LNCaP clone FGC (cell line): ENCODE measurements around the gene CLDN34.

Source experiments
- DNase-seq: peaks from one replicate; pipeline ENCODE4 v3.0.0-alpha.2; 2011; ENCODE audit warnings: low read depth
- H3K4me3 ChIP-seq: 2 replicates; pipeline ENCODE4 v1.5.1; 2011; ENCODE audit warnings: mild to moderate bottlenecking, low read depth, low read length, control low read depth
- TF ChIP-seq, protein P1 (sequence below): IDR thresholded peaks from 2 replicates; pipeline ENCODE4 v1.5.1; 2012; ENCODE audit warnings: mild to moderate bottlenecking; ENCODE audit not compliant: control insufficient read depth, insufficient read depth; ENCODE audit errors: extremely low read depth

CLDN34 gene

DNA sequence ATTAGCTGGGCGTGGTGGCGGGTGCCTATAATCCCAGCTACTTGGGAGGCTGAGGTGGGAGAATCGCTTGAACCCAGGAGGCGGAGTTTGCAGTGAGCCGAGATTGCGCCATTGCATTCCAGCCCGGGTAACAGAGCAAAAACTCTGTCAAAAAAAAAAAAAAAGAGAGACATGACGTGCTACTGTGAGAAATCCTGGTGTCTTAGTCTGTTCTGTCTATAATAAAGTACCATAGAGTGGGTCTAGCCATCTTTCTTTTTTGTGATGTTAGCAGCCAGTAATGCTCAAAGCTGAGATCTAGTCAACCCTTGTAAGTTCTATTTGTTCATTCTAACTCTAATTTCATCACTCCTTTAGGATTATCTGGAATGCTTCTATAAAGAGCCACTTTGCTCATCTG is 38.9 kb downstream of the CLDN34 start:
- TF ChIP-seq, protein P1, sequence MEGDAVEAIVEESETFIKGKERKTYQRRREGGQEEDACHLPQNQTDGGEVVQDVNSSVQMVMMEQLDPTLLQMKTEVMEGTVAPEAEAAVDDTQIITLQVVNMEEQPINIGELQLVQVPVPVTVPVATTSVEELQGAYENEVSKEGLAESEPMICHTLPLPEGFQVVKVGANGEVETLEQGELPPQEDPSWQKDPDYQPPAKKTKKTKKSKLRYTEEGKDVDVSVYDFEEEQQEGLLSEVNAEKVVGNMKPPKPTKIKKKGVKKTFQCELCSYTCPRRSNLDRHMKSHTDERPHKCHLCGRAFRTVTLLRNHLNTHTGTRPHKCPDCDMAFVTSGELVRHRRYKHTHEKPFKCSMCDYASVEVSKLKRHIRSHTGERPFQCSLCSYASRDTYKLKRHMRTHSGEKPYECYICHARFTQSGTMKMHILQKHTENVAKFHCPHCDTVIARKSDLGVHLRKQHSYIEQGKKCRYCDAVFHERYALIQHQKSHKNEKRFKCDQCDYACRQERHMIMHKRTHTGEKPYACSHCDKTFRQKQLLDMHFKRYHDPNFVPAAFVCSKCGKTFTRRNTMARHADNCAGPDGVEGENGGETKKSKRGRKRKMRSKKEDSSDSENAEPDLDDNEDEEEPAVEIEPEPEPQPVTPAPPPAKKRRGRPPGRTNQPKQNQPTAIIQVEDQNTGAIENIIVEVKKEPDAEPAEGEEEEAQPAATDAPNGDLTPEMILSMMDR = no peak
- no peak for DNase-seq

DNA sequence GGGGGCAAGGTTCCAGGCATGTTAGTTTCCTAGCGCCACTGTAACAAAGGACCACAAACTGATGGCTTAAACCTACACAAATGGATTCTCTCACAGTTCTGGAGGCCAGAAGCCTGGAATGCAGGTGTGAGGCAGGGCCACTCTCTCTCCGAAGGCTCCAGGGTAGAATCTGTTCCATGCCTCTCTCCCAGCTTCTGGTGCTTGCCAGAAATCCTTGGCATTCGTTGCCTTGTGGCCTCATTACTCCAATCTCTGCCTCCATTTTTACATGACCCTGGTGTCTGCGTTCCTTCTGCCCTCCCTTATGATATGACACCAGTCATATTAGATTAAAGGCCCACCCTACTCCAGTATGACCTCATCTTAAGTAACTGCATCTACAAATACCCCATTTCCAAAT is 39.6 kb downstream of the CLDN34 start:
- TF ChIP-seq, protein P1 = no peak
- no peak for DNase-seq
- no peak overlapping the region for H3K4me3 ChIP-seq

More for the DNA sequence above, 38.9 kb downstream of the CLDN34 start:
- no peak overlapping the region for H3K4me3 ChIP-seq

GRCh38 chrX:10007621-10008020 is 40.5 kb downstream of the CLDN34 start:
- TF ChIP-seq, protein P1 = no peak
- H3K4me3 ChIP-seq = no peak overlapping the region
- no peak for DNase-seq

GRCh38 chrX:10008483-10009056 is 41.4 kb downstream of the CLDN34 start:
- TF ChIP-seq, protein P1 = no peak
- no peak for DNase-seq

DNA sequence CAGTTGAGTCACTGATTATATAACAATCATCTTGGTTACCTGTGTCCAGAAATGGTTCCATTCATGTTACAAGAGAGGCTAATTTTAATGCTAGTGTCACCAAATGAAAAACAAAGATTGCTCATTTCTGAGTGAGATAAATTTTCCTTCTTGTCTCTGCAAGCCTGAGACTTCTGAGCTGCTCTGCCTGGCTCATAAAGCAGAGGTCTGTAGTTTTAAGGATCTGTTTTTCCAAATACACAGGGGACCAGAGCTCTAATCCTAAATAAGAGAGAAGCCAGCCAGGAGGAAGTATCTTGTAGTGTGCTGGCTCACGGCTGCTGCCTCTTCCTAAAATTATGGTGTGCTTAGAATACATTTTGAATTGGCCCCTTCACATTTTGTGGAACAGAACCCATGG is 42.6 kb downstream of the CLDN34 start:
- TF ChIP-seq, protein P1 = no peak
- DNase-seq = no peak
- no peak overlapping the region for H3K4me3 ChIP-seq

More at GRCh38 chrX:10008483-10009056, 41.4 kb downstream of the CLDN34 start:
- no peak overlapping the region for H3K4me3 ChIP-seq

DNA sequence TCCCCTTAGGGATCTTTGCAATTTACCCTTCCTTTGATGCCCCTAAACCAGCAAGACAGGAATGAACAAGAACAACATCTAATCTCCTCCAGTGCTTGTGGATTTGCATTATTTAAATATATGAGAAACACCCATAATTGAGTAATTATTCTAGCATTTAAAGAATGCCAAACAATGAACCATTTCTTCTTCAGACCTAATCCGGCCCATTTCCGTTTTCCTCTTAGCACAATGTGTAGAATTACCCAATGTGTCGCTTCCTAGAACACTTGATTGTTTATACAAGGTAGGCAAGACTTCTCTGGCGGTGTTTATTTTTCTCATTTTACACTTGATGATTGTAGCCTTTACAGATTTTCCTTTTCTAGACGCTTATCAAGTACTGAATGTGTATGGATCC is 43.5 kb downstream of the CLDN34 start:
- TF ChIP-seq, protein P1 = no peak
- H3K4me3 ChIP-seq = no peak overlapping the region
- DNase-seq = no peak
